ENCODE results near the gene BCAR1. TPM values are rescaled to one million over a fixed set of nuclear protein-coding genes. Genes with fewer than 3 reads are reported as not detected.

Gene BCAR1
- total RNA-seq, 1 donor: 0.10 TPM

Other genes starting within 250 kb of the BCAR1 start
- 0.84 TPM for gene LDHD, start 134.8 kb downstream of the BCAR1 start, total RNA-seq
- gene ZFP1, start 103.1 kb downstream of the BCAR1 start, total RNA-seq: 14.2 TPM
- gene CTRB2, start 44.5 kb downstream of the BCAR1 start, total RNA-seq: not detected
- gene CTRB1, start 32.6 kb downstream of the BCAR1 start, total RNA-seq: not detected
- gene CFDP1, start 181.9 kb upstream of the BCAR1 start, total RNA-seq: 23.3 TPM
- gene TMEM170A, start 213.1 kb upstream of the BCAR1 start, total RNA-seq: 52.9 TPM
- not detected for gene CHST6, start 243.8 kb upstream of the BCAR1 start, total RNA-seq

Measured in mononuclear cell (primary cell).